ENCODE measurements around the gene ERBB4. TPM values are rescaled to one million over a fixed set of nuclear protein-coding genes. Genes with fewer than 3 reads are reported as not detected.

The ERBB4 gene
- total RNA-seq, 1 donor from 2014 or later = 9.9 TPM

- TF ChIP-seq CTCF (conservative IDR thresholded peaks at IDR 0.05) = no peak
- DNase-seq (ENCODE audit: extremely low spot score, unreplicated experiment) = no peak
- Mint-ChIP-seq H3K4me3 (no peak overlapping the region), H3K27ac (no peak overlapping the region), H3K4me1 (ENCODE audit: unreplicated experiment) (no peaks in the 10 kb centered on the region), H3K27me3 (no peaks in the 10 kb centered on the region), H3K9me3 (peaks cover 4% of the 10 kb centered on the region), H3K36me3 (peaks cover 4% of the 10 kb centered on the region)
Observed at GRCh38 chr2:211429256-211429920, 1109.2 kb downstream of the ERBB4 start.

GRCh38 chr2:211426240-211426639, 1112.4 kb downstream of the ERBB4 start:
- H3K27me3 Mint-ChIP-seq = no peaks in the 10 kb centered on the region

GRCh38 chr2:211423018-211423417, 1115.6 kb downstream of the ERBB4 start:
- Mint-ChIP-seq H3K4me1 (ENCODE audit: unreplicated experiment) (no peaks in the 10 kb centered on the region), H3K4me3 (no peak overlapping the region), H3K27ac (no peak overlapping the region), H3K36me3 (no peaks in the 10 kb centered on the region), H3K27me3 (no peaks in the 10 kb centered on the region), H3K9me3 (no peaks in the 10 kb centered on the region)
- TF ChIP-seq CTCF (conservative IDR thresholded peaks at IDR 0.05) = no peak
- no peak for DNase-seq (ENCODE audit: extremely low spot score, unreplicated experiment)

More at GRCh38 chr2:211426240-211426639, 1112.4 kb downstream of the ERBB4 start:
- no peak for DNase-seq (ENCODE audit: extremely low spot score, unreplicated experiment)
- no peak overlapping the region for H3K27ac Mint-ChIP-seq
- H3K4me1 Mint-ChIP-seq (ENCODE audit: unreplicated experiment) = no peaks in the 10 kb centered on the region
- H3K9me3 Mint-ChIP-seq = no peaks in the 10 kb centered on the region
- H3K4me3 Mint-ChIP-seq = no peak overlapping the region
- no peak for TF ChIP-seq CTCF (conservative IDR thresholded peaks at IDR 0.05)
- H3K36me3 Mint-ChIP-seq = no peaks in the 10 kb centered on the region

GRCh38 chr2:211417544-211417943, 1121.1 kb downstream of the ERBB4 start:
- H3K4me3 Mint-ChIP-seq = no peak overlapping the region
- H3K27me3 Mint-ChIP-seq = no peaks in the 10 kb centered on the region
- H3K4me1 Mint-ChIP-seq (ENCODE audit: unreplicated experiment) = no peaks in the 10 kb centered on the region
- no peaks in the 10 kb centered on the region for H3K36me3 Mint-ChIP-seq
- no peak for TF ChIP-seq CTCF (conservative IDR thresholded peaks at IDR 0.05)
- DNase-seq (ENCODE audit: extremely low spot score, unreplicated experiment) = no peak
- no peaks in the 10 kb centered on the region for H3K9me3 Mint-ChIP-seq
- H3K27ac Mint-ChIP-seq = no peak overlapping the region

- no peaks in the 10 kb centered on the region for H3K9me3 Mint-ChIP-seq
Observed at GRCh38 chr2:211416373-211416772, 1122.2 kb downstream of the ERBB4 start.

More at GRCh38 chr2:211416373-211416772, 1122.2 kb downstream of the ERBB4 start:
- no peak for DNase-seq (ENCODE audit: extremely low spot score, unreplicated experiment)
- H3K4me3 Mint-ChIP-seq = no peak overlapping the region
- TF ChIP-seq CTCF (conservative IDR thresholded peaks at IDR 0.05) = no peak
- no peak overlapping the region for H3K27ac Mint-ChIP-seq
- no peaks in the 10 kb centered on the region for H3K4me1 Mint-ChIP-seq (ENCODE audit: unreplicated experiment)
- no peaks in the 10 kb centered on the region for H3K27me3 Mint-ChIP-seq
- H3K36me3 Mint-ChIP-seq = no peaks in the 10 kb centered on the region

All from type B pancreatic cell (in vitro differentiated cells).